ENCODE results near the gene TLR6. TPM values are rescaled to one million over a fixed set of nuclear protein-coding genes. Genes with fewer than 3 reads are reported as not detected.
"Not testable (repeated sequence)": the region's sequence is repeated elsewhere in the genome, so short reads cannot be mapped to it uniquely, and the experiment has no call there.

Gene TLR6
- total RNA-seq, 1 experiment from 2014 or later: 0.11 TPM

DNA sequence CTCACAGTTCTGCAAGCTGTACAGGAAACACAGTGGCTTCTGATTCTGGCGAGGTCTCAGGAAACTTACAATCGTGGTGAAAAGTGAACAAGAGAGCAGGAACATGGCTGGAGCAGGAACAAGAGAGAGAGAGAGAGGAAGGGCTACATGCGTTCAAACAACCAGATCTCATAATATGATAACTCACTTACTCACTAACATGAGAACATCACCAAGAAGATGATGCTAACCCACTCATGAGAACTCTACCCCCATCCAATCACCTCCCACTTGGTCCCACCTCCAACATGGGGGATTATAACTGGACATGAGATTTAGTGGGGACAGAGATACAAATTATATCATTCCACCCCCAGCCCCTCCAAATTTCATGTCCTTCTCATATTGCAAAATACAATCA lies 42.2 kb downstream of the TLR6 start (continued):
- TF ChIP-seq RORB (CRISPR knock-in tag; IDR thresholded peaks at IDR 0.05) (no peak), E2F5 (CRISPR knock-in tag; IDR thresholded peaks at IDR 0.05) (no peak), OVOL2 (CRISPR knock-in tag; IDR thresholded peaks at IDR 0.05; ENCODE audit: borderline replicate concordance) (no peak), NR2C2 (CRISPR knock-in tag; IDR thresholded peaks at IDR 0.05) (no peak), EMX1 (CRISPR knock-in tag; IDR thresholded peaks at IDR 0.05) (no peak), ZNF138 (CRISPR knock-in tag; conservative IDR thresholded peaks at IDR 0.05) (no peak), PREB (CRISPR knock-in tag; IDR thresholded peaks at IDR 0.05; ENCODE audit: borderline replicate concordance) (no peak), ELF4 (CRISPR knock-in tag; IDR thresholded peaks at IDR 0.05; ENCODE audit: low read depth) (no peak), MXD4 (CRISPR knock-in tag; IDR thresholded peaks at IDR 0.05; ENCODE audit: borderline replicate concordance) (no peak), ATF6 (CRISPR knock-in tag; IDR thresholded peaks at IDR 0.05) (no peak), JUN (CRISPR knock-in tag; IDR thresholded peaks at IDR 0.05) (no peak)

DNA sequence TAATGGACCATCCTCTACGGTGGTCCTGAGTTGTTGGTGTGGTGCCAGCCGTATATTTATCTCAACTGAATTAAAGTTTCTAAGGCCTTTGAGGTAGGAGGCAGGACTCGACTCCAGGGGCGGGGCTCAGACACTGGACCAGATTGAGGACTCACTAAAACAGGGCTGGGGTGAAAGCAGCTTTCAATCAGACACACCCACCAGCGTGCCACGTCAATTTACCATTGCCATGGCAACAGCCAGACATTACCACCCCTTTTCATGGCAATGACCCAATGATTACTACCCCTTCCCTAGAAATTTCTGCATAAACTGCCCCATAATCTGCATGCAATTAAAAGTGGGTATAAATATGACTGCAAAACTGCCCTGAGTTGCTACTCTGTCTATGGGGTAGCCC lies 45.3 kb downstream of the TLR6 start:
- Mint-ChIP-seq H3K36me3 (no peaks in the 10 kb centered on the region; the same call in 1 of the 2 replicates), H3K4me3 (no peak overlapping the region), H3K27me3 (ENCODE audit: low read depth) (no peaks in the 10 kb centered on the region), H3K4me1 (no peaks in the 10 kb centered on the region), H3K27ac (no peak overlapping the region), H3K9me3 (peaks cover 21% of the 10 kb centered on the region)
- POLR2A ChIA-PET: no interaction called here
- TF ChIP-seq RELA (CRISPR knock-in tag; IDR thresholded peaks at IDR 0.05; ENCODE audit: borderline replicate concordance) (no peak), SMAD3 (CRISPR knock-in tag; IDR thresholded peaks at IDR 0.05; ENCODE audit: borderline replicate concordance) (no peak), TEAD4 (CRISPR knock-in tag; IDR thresholded peaks at IDR 0.05) (no peak), ZNF416 (CRISPR knock-in tag; IDR thresholded peaks at IDR 0.05) (no peak), ZNF423 (CRISPR knock-in tag; IDR thresholded peaks at IDR 0.05) (no peak), GRHL2 (CRISPR knock-in tag; IDR thresholded peaks at IDR 0.05; ENCODE audit: insufficient replicate concordance, severe bottlenecking) (no peak), TP53 (CRISPR knock-in tag; IDR thresholded peaks at IDR 0.05) (no peak)
- TF ChIP-seq, protein P1, sequence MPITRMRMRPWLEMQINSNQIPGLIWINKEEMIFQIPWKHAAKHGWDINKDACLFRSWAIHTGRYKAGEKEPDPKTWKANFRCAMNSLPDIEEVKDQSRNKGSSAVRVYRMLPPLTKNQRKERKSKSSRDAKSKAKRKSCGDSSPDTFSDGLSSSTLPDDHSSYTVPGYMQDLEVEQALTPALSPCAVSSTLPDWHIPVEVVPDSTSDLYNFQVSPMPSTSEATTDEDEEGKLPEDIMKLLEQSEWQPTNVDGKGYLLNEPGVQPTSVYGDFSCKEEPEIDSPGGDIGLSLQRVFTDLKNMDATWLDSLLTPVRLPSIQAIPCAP (CRISPR knock-in tag; IDR thresholded peaks at IDR 0.05): no peak
- DNase-seq (ENCODE audit: low spot score) (no peak), ATAC-seq (no peak)
- CTCF ChIA-PET: no interaction called here

DNA sequence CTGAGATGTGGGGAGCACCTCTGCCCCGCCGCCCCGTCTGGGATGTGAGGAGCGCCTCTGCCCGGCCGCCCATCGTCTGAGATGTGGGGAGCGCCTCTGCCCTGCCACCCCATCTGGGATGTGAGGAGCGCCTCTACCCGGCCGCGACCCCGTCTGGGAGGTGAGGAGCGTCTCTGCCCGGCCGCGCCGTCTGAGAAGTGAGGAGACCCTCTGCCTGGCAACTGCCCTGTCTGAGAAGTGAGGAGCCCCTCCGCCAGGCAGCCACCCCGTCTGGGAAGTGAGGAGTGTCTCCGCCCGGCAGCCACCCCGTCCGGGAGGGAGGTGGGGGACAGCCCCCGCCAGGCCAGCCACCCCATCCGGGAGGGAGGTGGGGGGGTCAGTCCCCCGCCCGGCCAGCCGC lies 49.2 kb downstream of the TLR6 start:
- H3K4me3 Mint-ChIP-seq: not testable (repeated sequence)

GRCh38 chr4:38806251-38806650 lies 50.4 kb downstream of the TLR6 start:
- H3K27me3 Mint-ChIP-seq (ENCODE audit: low read depth); H3K4me1 Mint-ChIP-seq; H3K4me3 Mint-ChIP-seq; POLR2A ChIA-PET; CTCF ChIA-PET; ATAC-seq; DNase-seq (ENCODE audit: low spot score); H3K27ac Mint-ChIP-seq: not testable (repeated sequence)
- H3K36me3 Mint-ChIP-seq: peaks cover 16% of the 10 kb centered on the region
- H3K9me3 Mint-ChIP-seq: peaks cover 26% of the 10 kb centered on the region

More for the DNA sequence above, 49.2 kb downstream of the TLR6 start:
- H3K27me3 Mint-ChIP-seq (ENCODE audit: low read depth); ATAC-seq; CTCF ChIA-PET; H3K27ac Mint-ChIP-seq; POLR2A ChIA-PET; DNase-seq (ENCODE audit: low spot score); H3K4me1 Mint-ChIP-seq: not testable (repeated sequence)
- Mint-ChIP-seq H3K36me3 (peaks cover 11% of the 10 kb centered on the region), H3K9me3 (peaks cover 20% of the 10 kb centered on the region)
